Measurements from ENCODE around the gene LIPA. TPM values are rescaled to one million over a fixed set of nuclear protein-coding genes. Genes with fewer than 3 reads are reported as not detected.

The LIPA gene
- total RNA-seq, 5 donors from 2014 or later (not counting 1 experiment from before 2014, with no cell fraction given), result 23.2 to 38.2 (median 33.6) TPM

GRCh38 chr10:89164080-89164479 lies 87.5 kb downstream of the LIPA start:
- Histone ChIP-seq H3K9me3 (no peaks in the 10 kb centered on the region), H3K4me1 (ENCODE audit: control insufficient read depth in 1 of 2, extremely low read depth in 1 of 2, insufficient read depth in 2 of 2, low read length in 2 of 2) (peaks cover 2 to 6% of the 10 kb centered on the region in 2 experiments), H3K27ac (ENCODE audit: low read length) (peak overlapping the region; percentile 31), H3K36me3 (ENCODE audit: control insufficient read depth in 2 of 2, extremely low read depth in 1 of 2, insufficient read depth in 1 of 2, low read length in 1 of 2) (no peaks in the 10 kb centered on the region), H3K27me3 (replicated peaks in 1 of 2; ENCODE audit: control insufficient read depth in 2 of 2, extremely low read depth in 1 of 2, insufficient read depth in 2 of 2, low read length in 1 of 2) (no peaks in the 10 kb centered on the region), H3K4me3 (ENCODE audit: control insufficient read depth in 1 of 2, extremely low read depth in 1 of 2, low read length in 1 of 2) (peak overlapping the region in 1 of 2 donors; percentile 29)
- peak overlapping the region; percentile 57 to 77 (median 75) for H3K4me3 Mint-ChIP-seq
- H3K27ac Mint-ChIP-seq, result peak overlapping the region; percentile 84 to 87
- H3K4me1 Mint-ChIP-seq, result peaks cover 18% of the 10 kb centered on the region in 3 donors
- H3K9me3 Mint-ChIP-seq, result no peaks in the 10 kb centered on the region
- ChIA-PET CTCF (interaction anchor here (1.0 to 1.3 kb wide), 3 partner anchors 23 to 53 kb away, joined by 3 to 4 read pairs (median 3); no protein-coding TSS in a partner anchor), POLR2A (interaction anchor here (0.7 kb wide), 2 partner anchors 9 to 53 kb away, joined by 3 read pairs; no protein-coding TSS in a partner anchor)
- peak in 1 of 35 experiments; percentile 11 for DNase-seq
- WGBS (ENCODE audit: insufficient coverage), result 60% methylated on average over 2 of the region's 3 CpGs
- H3K36me3 Mint-ChIP-seq, result no peaks in the 10 kb centered on the region
- peak; percentile 41 to 57 (median 50) for ATAC-seq (replicated peaks in 1 of 4)
- H3K27me3 Mint-ChIP-seq, result peaks cover 11% of the 10 kb centered on the region in 2 donors

Other genes starting within 250 kb of the LIPA start
- 1 to 10 TPM in 1 of 5 donors, under 1 TPM in 1, not detected in 3; 0.21 to 1.0 TPM for gene CH25H, start 44.5 kb downstream of the LIPA start, total RNA-seq
- gene IFIT2, start 50.3 kb upstream of the LIPA start, total RNA-seq, result 10 to 100 TPM in 1 of 5 donors, 1 to 10 TPM in 4; 6.4 to 13.9 (median 6.8) TPM
- gene IFIT3, start 76.2 kb upstream of the LIPA start, total RNA-seq, result 1 to 10 TPM; 2.3 to 4.4 (median 3.9) TPM
- gene IFIT1B, start 126.3 kb upstream of the LIPA start, total RNA-seq, result not detected
- gene IFIT1, start 140.8 kb upstream of the LIPA start, total RNA-seq, result 1 to 10 TPM; 1.7 to 5.5 (median 3.0) TPM
- 10 to 100 TPM; 12.6 to 20.3 (median 18.5) TPM for gene IFIT5, start 162.8 kb upstream of the LIPA start, total RNA-seq

Data from T-cell (primary cell).